SK-MEL-5 (cell line): ENCODE data around the gene EML4. TPM values are rescaled to one million over a fixed set of nuclear protein-coding genes. Genes with fewer than 3 reads are reported as not detected.
"Not testable (repeated sequence)": the region's sequence is repeated elsewhere in the genome, so short reads cannot be mapped to it uniquely, and the experiment has no call there.

Experiments
- DNase-seq: peaks from one replicate; pipeline ENCODE4 v3.0.0-alpha.2; 2016; ENCODE audit warnings: low read depth, low spot score
- in situ Hi-C: cut with HindIII; loops from 2 replicates; pipeline ENCODE4 v1.10.0; 2016; ENCODE audit warnings: low sequenced_read_pairs, high pct_unique_total_duplicates, low pct_unique_long_range_greater_than_20kb
- total RNA-seq: library from RNA; depleted of rRNA; stranded (reverse); fragments of >200 nt; shearing (Covaris generic); gene quantifications from 2 replicates; pipeline ENCODE4 v1.2.3, GENCODE V29; 2014

Gene EML4
- total RNA-seq, 1 experiment from 2014 or later = 78.4 TPM

- DNase-seq = no peak
- in situ Hi-C loops = no loop called here
Observed at GRCh38 chr2:42340938-42341636, 171.9 kb downstream of the EML4 start.

DNA sequence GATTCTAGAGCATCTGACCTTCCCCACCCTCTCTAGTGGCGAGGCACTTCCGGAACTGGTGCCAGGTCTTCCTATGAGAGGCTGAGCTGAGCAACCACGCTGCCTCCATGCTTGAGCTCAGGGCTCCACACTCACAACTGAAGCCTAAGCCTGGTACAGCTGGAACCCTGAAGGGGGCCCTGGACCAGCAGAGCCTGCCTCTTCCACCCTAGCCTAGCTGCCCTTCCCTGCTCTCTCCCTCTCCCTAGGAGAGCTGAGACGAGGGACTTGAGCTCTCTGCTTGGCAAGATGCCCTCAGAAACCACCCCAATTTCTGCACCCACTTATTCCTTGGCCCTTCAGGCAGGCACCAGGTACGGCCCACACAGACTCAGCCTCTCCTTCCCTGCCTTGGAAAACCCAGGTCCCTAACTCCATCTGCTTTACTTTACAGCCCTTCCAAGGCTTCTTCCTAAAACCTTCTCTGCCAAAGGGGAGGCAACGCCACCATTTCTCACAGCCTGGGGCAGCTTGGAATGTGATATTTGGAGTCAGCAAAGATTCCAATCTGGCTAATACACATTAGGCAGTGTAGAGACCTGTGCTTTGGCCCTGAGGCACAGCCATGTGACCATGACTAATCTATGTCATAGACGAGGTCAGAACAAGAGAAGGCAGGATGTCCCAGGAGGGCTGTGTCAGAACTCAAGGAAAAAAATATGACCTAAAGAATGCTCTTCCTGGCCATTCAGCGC, 173.1 kb downstream of the EML4 start:
- in situ Hi-C loops = no loop called here
- DNase-seq = peak; percentile 95

- DNase-seq = no peak
- in situ Hi-C loops = no loop called here
Observed at GRCh38 chr2:42342795-42343241, 173.7 kb downstream of the EML4 start.

DNA sequence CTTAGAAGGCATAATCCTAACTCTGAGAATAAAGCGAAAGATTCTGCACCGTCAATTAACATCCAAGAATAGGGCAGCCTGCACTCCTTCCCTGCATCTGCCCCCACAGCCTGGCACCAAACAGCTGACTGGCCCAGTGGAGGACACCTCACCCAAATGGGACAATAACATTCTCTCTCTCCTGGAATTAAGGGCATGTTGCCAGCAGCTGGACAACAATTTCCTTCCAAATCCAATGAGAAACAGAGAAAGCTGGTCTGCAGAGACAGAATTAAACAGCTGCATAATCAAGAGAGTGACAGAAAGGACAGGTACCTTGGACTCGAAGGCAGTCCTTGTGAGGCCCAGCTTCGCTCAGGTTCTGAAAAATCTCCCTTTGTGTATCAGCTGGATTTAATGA, 176.8 kb downstream of the EML4 start:
- in situ Hi-C loops = no loop called here
- DNase-seq = no peak

DNA sequence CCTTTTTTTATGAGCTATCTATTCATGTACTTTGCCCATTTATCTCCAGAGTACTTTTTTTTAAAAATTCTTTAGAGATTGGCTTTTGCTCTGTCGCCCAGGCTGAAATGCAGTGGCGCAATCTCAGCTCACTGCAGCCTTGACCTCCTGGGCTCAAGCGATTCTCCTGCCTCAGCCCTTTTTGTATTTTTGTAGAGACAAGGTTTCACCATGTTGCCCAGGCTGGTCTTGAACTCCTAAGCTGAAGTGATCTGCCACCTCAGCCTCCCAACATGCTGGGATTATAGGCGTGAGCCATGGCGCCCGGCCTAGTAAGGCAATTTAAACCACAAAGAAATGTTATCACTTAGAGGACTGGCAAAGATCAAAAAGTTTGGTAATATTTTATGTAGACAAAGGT, 177.7 kb downstream of the EML4 start:
- DNase-seq, in situ Hi-C loops: not testable (repeated sequence)

DNA sequence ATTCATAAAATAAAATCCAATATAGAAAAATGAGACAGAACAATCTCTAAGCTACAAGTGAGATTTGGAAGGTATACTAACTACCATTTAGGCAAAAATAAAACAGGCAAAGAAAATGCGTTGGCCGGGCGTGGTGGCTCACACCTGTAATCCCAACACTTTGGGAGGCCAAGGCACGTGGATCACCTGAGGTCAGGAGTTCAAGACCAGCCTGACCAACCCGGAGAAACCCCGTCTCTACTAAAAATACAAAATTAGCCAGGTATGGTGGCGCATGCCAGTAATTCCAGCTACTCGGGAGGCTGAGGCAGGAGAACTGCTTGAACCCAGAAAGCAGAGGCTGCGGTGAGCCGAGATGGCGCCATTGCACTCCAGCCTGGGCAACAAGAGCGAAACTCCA, 178.4 kb downstream of the EML4 start:
- in situ Hi-C loops, DNase-seq: not testable (repeated sequence)

- no peak for DNase-seq
- in situ Hi-C loops = no loop called here
Observed at GRCh38 chr2:42348113-42348805, 179.1 kb downstream of the EML4 start.

DNA sequence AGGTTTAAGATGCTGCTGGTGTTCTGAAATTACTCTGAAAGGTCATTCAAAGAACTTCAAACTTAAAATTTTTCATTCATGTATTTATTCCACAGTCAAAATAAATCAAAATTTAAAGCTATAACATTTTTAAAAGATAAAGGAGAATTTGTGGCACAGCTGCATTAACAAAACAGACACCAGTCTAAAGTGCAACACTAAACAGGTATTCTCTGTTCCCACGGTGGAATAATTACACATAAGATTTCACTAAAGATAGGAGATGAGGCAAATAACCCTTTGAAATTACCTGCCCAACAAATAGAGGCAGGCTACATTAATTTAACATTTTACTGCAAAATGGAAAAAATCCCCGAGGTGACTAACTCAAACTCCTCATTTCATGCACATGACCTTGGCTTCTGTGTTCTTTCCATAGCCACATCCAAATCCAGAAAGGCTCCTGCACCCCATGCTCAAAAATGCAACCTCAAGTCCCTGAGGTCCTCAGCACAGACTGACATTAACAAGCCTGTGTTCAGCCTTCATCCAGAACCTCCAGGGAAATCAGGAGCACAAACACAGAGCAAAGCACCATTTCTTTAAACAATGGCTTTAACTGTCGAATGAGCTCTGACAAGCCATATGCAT, 181.4 kb downstream of the EML4 start:
- no peak for DNase-seq
- in situ Hi-C loops = no loop called here

- in situ Hi-C loops = no loop called here
Observed at GRCh38 chr2:42351864-42352263, 182.7 kb downstream of the EML4 start.

GRCh38 chr2:42353792-42354429, 184.8 kb downstream of the EML4 start:
- in situ Hi-C loops = no loop called here

More at GRCh38 chr2:42351864-42352263, 182.7 kb downstream of the EML4 start:
- no peak for DNase-seq

GRCh38 chr2:42359304-42359964, 190.3 kb downstream of the EML4 start:
- DNase-seq = no peak
- in situ Hi-C loops = no loop called here

More at GRCh38 chr2:42353792-42354429, 184.8 kb downstream of the EML4 start:
- no peak for DNase-seq

DNA sequence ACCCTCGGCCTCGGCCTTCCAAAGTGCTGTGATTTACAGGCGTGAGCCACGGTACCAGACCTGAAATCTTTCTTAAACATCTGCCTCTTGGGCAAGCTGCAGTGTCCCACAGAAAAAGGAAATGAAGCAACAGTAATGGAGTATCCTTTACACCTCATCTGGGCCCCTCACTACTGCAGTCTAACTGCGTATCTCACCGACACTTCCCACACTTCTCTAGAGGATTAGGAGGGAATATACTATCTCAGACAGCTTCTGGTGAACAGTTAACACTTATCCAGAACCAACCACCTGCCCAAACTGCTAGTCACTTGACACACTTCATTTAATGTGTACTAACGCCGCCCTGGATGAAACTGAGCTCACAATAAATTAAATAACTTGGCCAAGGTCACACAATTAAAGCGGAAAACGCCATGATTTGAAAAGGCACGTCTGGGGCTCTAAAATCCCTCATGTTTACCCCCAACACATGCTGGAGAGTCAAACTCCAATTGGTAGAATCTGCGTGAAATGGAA, 190.9 kb downstream of the EML4 start:
- no peak for DNase-seq
- in situ Hi-C loops = no loop called here

DNA sequence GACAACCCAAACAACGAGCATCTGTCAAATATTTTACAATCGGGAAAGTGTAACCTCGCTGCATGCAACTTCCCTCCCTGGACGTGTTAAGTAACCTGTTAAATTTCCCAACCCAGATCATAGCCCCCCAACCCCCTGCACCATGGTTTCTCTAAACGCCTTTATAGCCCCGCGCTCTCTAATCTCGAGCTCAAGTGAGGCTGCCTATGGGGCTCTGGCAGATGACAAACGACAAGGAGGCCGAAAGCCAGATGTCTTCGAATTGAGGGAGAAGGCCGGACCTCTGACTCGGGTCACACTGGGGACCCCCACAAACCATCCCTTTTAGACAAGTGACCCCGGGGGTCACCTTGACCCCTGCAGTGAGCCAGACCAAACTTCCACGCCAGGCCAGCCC, 191.3 kb downstream of the EML4 start:
- in situ Hi-C loops = no loop called here
- DNase-seq = no peak

- in situ Hi-C loops = no loop called here
- DNase-seq = peak; percentile 98
Observed at GRCh38 chr2:42360890-42361727, 192.0 kb downstream of the EML4 start, which contains the start of gene COX7A2L. COX7A2L (minus strand) TSS chr2:42361217; CDS start chr2:42361161, 56 bp downstream.

DNA sequence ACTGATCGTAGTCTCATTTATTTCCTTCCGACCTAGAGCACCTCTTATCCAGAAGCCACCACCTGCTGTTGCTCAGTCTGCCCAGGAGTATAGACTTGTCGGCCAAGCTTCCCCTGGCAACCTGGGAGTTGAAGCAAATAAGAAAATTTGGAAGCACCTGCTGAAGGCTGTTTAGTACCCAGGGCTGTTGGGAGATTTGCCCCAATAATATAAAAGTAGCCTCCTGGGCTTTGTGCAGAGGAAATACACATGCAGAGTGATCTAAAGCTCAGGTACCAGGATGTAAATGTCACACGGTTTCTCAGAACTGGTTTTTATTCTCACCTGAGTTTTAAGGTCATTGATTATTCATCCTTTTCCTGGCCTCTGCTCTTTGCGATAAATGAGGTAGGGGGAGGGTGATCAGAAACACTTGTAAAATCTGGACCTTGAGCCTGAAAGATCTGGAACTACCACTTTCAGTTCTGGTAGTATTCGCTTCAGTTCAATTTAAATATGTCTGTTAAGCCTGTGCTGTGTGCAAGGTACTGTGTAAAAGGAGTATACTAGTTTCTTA, 192.7 kb downstream of the EML4 start:
- in situ Hi-C loops = no loop called here
- DNase-seq = no peak

DNA sequence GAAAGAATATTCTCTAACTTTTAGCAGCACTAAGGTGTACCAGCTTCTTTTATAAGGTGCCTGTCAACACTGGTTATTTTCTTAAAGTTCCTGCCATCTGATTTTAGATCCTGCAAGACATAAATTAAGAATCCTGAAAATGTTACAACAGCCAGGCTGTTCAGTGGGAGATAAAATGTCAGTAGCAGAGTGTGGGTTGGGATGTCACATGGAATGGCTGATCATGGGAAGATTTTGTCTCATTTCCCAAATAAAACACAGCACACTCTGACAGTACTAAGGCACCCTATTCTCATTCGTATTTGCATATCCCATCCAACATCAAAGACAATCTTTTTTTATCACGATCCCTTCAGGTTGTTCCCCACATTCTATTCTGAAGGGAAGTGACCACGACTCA, 194.3 kb downstream of the EML4 start:
- DNase-seq = no peak
- in situ Hi-C loops = no loop called here
